AG08396 (cell line): ENCODE data around the gene AKR7A2.
A peak's percentile ranks its signal among the peaks of the same experiment; 100 is the strongest.

Experiments
- DNase-seq: peaks from one replicate; pipeline ENCODE4 v3.0.0; 2012; ENCODE audit warnings: low spot score, mixed read lengths

Gene AKR7A2

DNA sequence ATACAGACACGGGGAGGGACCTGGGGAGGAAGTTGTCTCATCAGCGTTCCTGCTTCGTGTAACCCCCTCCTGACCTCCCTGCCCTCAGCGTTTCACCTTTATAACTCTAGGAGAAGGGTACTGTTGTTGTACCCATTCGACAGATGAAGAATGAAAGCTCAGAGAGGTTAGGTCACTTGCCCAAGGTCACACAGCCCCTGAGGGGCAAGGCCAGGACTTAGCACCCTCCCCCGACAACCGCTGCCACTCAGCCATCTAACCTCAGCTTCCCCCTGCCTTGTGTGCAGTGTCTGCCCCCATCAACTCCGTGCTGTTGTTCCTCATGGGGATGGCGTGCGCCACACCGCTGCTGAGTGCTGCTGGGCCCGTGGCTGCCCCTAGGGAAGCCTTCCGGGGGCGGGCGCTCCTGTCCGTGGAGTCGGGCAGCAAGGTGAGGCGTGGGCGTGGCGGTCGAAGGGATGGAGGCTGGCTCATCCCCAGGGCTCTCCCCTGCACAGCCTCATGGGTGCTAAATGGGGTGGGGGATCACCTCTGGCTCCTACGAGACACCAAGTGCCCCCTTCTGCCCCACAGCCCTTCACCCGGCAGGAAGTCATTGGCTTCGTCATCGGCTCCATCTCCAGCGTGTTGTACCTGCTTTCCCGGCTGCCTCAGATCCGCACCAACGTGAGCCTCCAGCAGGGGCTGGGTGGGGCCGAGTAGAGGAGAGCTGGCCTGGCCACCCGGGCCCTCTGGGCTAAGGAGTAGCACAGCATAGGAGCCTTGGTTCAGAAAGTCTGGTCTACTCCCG lies 14.2 kb upstream of the AKR7A2 start:
- DNase-seq = no peak

DNA sequence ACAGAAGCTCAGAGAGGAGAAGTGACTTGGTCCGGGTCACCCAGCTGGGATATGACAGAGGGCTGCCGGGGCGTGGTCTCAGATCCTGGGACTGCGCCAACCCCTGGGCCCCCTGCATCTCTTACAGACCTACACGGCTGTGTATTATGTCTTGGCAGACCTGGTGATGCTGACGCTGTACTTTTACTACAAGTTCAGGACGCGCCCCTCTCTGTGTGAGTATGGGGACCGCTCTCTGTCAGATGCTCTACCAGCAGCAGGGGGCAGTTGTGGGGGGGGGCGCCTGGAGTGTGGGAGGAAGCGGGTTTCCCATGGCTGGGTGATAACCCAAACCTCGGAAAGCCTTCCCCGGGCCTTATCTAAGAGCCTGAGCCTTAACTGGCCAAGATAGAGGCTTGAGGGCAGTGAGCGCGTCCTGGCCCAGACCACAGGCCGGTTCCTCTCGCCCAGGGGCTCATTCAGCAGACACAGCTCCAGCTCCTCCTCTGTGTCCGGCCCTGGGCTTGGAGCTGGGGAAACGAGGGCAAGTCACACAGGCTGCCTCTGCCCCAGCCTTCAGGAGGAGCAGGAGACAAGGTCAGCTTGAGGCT lies 13.5 kb upstream of the AKR7A2 start:
- no peak for DNase-seq

DNA sequence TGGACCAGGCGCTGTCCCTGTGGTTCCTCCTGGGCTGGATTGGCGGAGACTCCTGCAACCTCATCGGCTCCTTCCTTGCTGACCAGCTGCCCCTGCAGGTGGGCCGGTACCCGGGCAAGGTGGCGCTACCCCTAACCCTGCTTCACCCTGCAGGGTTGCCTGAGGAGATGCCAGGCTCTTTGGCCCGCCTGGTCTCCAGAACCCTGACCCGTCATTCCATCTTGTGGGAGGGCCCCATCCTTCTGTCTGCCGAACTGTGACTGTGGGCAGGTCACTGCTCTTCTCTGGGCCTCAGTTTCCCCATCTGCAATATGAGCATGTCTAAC lies 12.7 kb upstream of the AKR7A2 start:
- no peak for DNase-seq

DNA sequence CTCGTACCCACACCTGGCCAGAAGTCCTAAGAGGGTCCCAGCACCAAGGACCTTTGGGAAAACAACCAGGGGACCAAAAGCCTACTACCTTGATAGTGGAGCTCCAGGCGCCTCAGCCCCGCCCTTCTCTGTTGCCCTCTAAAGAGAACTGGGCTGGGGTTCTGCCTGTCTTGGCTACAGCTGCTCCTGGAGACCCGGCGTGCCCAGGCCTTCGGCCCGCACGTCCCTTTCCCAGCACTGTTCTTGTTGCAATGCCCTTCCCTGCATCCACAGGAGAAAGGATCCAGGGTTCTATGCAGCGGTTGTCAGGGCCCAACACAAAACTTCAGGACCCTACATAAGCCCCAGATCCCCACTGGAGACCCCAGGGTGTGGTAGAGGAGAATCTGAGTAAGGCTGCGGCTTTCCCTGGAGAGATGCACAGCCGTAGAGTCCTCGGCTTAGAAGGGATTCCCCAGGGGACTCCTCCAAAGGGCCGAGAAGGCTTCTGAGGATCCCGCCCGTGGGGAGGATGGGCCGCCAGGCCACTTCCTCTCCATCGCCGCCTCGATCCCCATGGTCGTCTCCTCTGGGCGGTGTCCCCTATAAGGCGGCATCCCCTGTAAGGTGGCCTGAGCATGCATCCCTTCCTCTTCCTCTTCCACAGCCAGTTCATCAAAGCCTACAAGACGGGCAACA lies 12.2 kb upstream of the AKR7A2 start:
- no peak for DNase-seq

DNA sequence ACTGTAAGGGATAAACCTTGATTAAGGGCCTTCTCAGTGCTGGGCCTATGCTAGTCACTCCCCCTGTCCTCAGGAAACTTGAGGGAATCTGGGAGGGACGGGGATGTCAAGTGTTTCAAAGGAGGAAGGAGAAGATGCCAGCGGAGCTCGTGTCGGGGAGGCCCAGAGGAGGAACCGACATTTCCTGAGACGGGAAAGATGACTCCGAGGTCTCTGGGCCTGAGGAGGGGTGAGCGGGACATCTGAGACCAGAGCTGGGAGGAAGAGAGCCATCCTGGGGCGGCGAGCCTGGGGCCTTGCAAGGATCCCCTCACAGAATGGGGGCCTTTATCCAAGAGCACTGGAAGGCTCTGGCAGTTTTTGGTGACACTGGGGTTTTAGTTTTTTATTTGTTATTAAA lies 10.5 kb upstream of the AKR7A2 start:
- DNase-seq = no peak

DNA sequence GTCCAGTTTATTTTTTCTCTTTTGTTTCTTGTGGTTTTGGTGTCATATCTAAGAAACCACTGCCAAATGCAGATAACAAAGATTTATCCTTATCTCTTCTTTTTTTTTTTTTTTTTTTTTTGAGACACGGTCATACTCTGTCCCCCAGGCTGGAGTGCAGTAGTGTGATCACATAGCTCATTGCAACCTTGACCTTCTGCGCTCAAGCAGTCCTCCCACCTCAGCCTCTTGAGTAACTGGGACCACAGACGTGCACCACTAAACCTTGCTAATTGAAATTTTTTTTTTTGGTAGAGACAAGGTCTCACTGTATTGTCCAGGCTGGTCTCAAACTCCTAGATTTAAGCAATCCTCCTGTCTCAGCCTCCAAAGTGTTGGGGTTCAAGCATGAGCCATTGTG lies 9.1 kb upstream of the AKR7A2 start:
- DNase-seq = no peak

DNA sequence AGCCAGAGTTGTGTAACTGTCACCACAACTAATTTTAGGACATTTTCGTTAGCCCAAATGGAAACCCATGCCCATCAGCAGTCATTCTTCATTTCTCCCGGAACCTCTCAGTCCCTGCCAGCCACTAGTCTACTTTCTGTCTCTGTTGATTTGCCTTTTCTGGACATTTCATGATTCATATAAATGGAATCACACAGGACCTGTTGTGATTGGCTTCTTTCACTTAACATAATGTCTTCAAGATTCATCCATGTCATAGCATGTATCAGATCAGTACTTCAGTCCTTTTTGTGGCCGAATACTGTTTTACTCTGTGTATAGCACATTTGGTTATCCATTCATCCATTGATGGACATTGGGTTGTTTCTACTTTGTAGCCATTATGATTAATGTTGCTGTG lies 7.3 kb upstream of the AKR7A2 start:
- peak; percentile 4 for DNase-seq

DNA sequence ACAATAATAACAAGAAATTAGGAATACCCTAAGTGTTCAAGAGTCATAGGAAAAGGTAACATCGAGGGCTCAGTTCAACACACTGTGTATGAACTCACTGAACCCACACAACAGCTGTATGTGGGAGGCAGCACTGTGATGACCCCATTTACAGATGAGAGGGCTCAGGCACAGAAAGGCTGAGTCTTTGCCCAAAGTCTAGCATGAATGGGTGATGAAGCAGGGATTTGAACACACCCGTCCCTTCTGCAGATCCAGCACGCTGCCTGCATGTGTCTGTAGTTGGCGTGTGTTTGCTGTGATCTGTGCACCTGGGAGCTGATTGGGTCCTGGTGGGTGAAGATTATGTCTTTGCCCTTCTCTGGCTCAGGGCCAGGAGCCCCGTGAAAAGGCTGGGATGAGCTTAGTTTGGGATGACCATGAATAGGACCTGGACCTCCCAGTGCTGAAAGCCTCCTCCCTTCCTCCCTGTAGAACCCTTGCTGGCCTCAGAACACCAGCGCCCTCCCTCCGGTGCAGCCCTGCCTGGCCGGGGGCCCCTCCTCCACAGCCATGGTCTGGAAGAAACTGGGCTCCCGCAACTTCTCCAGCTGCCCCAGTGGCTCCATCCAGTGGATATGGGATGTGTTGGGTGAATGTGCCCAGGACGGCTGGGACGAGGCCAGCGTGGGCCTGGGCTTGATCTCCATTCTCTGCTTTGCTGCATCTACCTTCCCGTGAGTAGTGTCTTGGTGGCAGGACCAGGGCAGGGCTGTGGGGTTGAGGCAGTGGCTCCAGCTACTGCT lies 5.4 kb upstream of the AKR7A2 start:
- no peak for DNase-seq

DNA sequence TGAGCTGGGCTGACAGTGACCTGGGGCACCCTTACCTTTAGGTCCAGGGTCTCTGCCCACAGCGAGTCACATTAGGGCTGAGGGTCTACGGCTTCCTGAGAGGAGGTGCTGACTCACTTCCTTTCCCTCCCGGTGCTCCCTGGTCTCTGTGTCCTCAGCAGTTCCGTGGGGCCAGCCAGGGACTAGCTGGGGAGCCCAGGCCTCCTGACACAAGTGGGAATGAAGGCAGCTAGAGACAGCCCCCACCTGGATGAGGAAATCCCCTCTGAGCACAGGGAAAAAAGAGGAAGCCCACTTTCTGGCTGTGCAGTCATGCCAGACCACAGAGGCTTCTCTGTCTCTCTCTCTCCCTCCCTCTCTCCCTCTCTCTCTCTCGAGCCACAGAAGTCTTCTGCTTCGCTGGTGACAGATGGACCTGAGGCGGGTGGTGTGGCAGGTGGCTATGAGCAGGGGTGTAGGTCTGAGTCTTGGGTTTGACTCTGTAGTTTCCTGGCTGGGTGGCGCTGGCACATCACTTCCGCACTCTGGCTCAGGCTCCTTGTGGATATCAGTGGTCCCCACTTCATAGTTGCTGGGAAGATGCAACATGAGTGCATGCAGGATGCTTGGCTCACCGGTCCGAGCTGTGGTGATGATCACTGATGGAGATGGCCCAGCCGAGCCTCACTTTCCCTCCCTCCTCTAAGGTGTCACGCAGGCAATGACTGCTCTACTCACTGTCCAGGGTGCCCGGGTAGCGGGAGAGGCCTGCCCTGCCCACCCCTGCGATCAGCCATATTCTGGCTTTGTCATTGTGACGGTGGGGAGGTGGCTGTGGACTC lies 3.6 kb upstream of the AKR7A2 start:
- DNase-seq = no peak

DNA sequence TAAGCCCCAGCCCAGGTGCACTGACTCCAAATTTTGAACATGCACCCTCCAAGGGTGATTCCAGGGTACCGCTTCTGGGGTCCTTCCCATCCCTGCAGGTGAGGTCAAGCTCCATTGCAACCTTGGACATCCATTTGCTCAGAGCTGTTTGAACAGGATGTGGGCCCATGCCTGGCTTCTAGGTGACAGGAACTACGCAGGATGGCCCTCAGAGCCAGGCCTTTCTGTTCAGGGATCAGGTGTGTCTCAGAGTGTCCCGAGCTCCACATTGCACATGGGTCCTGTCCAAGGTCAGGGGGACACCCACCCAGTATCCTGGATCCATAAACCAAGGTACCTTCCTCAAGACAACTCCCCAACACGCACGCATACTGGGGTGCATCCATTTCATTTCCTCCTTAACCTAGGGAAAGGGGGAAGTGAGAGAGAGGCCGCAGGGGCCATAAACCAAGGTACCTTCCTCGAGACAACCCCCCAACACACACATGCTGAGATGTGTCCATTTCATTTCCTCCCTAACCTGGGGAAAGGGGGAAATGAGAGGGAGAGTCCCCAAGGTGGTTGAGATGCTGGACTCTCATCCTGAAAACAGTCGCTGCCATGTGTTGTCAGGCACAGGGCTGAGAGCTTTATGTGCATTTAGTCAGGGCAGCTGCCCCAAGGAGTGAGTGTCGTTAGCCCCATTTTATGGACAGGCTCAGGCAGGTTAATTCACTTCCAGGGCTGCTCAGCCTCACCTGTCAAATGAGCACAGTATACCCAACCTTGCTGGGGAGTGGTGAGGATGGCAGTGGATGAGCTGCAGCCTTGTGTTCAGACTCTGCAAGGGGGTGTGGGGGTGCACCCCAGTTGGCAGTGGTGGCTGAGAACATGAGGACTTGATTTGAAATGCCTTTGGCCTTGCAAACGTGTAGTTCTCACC lies 2.3 kb upstream of the AKR7A2 start:
- DNase-seq = no peak

DNA sequence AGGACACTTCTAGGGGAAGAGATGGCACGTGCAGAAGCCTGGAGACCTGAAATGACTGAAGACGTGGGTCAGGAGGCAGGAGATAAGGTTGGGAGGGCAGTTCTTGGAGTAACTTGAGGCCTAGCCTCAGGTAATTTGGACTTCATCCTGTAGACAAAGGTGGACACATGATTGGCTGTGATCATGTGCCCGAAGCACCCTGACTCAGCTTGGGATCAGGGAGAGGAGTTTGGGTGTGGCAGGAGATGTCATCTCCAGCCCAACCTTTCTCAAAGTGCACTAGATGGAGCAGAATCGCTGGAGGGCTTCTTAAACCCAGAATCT lies 1.7 kb upstream of the AKR7A2 start:
- no peak for DNase-seq

DNA sequence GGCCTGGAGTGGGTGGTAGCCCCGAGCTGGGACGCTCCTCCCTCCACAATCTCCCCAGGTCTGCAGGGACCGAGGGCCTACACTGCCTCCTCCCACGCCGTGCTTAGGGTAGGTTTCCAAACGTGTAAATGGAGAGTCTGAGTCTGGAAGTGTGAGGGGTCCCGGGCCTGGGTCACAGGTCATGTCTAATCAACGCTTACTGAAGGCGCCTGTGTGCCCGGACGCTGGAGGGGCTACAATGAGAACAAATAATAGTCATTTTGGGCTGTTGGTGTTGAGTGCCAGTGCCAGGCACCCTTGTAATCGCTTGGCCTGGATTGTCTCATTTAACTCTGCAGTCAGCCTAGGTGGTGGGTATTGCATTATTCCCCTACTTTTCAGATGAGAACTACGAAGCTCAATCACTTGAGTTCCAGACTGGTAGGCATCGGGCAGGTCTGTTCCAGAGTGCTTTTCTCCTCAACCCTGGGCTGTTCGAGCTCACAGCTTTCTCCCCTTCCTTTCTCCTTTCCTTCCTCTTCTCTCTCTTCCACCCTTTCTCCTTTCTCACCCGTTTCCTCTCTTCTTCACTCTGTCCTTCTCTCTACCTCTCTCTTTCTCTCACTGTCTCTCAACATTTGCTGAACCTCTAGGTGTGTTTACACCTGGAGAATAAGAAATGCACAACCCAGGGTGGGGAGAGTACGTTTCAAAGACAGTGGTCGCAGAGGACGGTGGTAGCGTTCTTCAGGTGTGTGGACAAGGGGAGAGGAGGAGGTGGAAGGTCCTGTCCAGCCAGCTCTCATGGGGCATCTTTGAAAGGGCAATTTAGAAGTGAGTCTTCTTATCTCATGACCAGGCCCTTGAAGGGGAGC lies 1.1 kb upstream of the AKR7A2 start:
- no peak for DNase-seq

DNA sequence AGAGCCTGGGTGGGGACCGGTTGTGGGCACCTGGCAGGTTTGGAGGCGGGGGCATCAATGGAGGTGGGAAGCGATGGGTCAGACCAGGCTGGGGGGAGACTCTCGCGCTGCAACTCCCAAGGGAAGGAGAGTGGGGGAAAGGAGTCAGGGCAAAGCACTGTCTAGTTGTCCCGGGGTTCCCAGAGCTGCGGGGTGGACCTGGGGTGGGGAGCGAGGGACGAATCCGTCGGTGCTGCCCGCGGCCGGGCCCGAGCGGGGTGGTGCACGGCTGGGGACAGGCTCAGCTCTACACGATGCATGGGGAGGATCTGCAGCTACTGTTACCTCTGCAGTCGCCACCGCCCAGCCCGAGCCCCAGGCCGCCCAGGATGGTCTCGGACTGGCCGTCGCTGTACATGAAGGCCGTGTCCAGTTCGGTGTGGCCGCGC lies 427 bp downstream of the AKR7A2 start:
- peak; percentile 45 for DNase-seq

DNA sequence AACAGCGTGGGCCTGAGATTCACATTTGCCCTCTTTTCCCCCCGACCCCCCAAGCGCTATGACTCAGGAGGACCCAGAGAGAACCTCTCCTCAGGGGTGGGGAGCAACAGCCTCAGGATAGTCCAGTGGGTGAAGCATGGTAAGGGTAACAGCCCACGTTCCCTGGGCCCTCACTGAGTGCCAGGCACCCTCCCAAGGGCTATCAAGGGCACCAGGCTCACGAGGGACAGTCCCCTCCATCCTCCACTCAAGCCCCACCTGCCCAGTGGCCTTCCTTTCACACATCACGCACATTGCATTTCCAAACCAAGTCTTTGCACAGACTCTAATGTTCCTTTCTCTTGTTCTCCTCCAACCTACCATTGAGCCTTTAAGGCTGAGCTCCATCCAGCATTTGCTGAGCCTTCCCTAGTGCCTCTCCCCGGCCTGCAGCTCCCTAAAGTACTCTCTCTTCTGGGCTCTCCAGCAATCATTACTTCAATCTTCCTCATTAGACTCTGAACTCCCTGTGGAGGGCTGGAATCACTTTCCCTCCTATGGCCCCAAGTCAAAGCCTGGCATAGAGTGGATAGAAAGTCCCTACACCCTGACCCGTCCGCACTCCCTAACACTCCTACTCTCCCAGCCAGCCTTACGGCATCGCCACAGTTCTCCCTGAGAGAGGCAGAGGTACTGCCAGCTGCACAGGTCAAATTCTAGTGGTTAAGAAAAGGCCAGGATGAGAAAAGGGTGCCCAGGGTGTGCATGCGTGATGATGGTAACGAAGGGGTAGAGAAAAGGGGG lies 1.0 kb downstream of the AKR7A2 start:
- no peak for DNase-seq

DNA sequence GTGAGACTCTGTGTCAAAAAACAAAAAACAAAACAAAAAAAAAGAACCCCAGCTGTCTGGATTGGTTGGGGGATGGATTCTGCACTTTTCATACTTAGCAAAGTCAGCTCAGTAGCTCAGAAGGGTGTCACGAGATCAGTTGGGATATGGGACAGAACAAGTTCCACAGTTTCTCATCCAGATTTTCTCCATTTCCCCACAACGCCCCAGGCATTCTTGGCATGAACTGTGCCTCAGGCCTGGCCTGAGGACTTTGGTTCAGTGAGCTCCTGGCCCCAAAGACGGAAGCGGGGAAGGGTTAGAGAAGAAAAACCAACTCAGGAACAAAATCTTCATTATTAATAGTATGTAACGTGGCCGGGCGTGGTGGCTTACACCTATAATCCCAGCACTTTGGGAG lies 1.9 kb downstream of the AKR7A2 start:
- DNase-seq = no peak

DNA sequence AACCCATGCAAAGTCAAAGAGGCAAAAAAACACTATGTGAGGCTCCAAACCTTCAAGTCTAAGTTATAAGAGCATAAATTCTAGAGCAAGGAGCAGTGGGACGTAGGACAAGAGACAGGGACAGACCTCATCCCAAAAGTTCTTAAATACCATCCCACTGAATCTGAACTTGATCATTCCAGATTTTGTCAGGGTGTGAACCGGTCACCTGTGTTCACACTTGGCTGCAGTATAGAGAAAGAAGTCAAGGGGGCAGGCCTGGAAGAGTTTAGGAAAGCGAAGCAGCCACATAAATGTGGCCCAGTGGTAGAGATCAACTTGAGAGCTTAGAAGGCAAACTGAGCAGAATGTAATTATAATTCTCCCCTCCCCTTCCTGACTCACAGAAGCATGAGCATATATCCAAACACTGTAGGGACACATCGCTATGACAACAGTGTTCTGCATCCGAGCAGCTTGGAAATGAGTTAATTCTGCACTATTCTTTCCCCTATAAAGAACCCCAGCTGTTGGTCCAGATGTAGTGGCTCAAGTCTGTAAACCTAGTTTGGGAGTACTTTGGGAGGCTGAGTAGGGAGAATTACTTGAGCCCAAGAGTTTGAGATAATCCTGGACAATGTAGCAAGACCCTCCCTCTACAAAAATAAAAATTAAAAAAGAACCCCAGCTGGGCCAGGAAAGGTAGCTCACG lies 2.7 kb downstream of the AKR7A2 start:
- peak; percentile 90 for DNase-seq

DNA sequence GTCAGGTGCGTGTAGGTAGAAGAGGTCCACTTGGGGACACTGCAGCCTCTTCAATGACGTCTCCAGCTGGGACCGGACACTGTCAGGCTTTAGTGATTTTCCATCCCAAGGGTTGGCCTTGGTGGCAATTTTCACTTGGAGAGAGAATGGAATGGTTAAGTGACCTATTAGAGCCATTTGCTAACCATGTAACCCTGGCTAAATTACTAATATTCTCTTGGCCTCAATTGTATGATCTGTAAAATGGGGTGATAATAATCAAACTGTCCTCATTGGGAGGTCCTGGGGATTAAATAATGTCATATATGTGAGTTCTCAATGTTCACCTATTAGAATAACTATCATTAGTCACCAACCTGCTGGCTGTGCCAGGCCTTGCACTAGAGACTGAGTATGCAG lies 3.4 kb downstream of the AKR7A2 start:
- no peak for DNase-seq

DNA sequence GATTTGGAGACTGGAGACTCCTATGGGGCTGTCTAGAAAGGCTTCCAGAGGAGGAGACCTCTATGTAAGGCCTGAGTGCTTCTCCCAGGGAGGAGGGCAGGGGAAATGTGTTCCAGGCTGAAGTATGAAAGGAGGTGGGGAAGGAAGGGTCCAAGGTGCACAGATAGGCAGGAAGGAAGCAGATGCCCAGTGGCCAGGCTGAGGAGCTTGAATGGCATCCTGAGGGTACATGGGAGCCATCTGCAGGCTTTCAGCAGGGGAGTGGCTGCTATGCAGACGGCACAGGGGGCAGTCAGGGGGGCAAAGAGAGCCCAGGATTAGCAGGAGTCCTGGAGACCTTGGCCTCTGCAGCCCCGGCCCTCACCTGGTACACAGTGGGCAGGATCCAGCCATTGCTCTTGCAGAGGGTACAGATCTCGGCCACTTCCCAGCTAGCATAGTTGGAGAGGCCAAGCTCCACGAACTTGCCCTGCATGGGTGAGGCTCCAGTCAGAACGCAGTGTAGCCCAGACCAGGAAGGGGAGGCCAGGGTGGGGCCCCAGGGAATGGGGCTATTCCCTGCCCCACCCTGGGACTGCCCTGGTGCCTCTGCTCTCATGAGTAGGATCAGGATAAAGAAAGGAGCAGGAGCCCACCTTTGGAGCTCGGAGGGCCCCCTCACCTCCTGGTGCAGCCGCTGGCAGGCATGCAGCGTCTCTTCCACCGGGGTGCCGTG lies 4.0 kb downstream of the AKR7A2 start:
- no peak for DNase-seq
